ENCODE measurements around the gene ITGB5.

The ITGB5 gene

GRCh38 chr3:124886168-124887056 lies 753 bp downstream of the ITGB5 start:
- CTCF ChIA-PET = interaction anchor here (1.0 to 6.5 kb wide), 3 partner anchors 15 to 41 kb away, joined by 3 to 51 read pairs (median 6); no protein-coding TSS in a partner anchor
- TF ChIP-seq CTCF (IDR thresholded peaks at IDR 0.05; ENCODE audit: control extremely low read depth, extremely low read depth, low read depth, missing control alignments) = no peak
- POLR2A ChIA-PET = no interaction called here
- DNase-seq (ENCODE audit: extremely low spot score) = peak; percentile 59

GRCh38 chr3:124885466-124886167 lies 1.5 kb downstream of the ITGB5 start:
- ChIA-PET CTCF (interaction anchor here (2.0 kb wide), 1 partner anchor 42 kb away, joined by 6 read pairs; no protein-coding TSS in a partner anchor), POLR2A (no interaction called here)
- no peak for DNase-seq (ENCODE audit: extremely low spot score)
- TF ChIP-seq CTCF (IDR thresholded peaks at IDR 0.05; ENCODE audit: control extremely low read depth, extremely low read depth, low read depth, missing control alignments) = no peak

- no peak for TF ChIP-seq CTCF (IDR thresholded peaks at IDR 0.05; ENCODE audit: control extremely low read depth, extremely low read depth, low read depth, missing control alignments)
- POLR2A ChIA-PET = no interaction called here
These were observed 2.6 kb downstream of the ITGB5 start for GRCh38 chr3:124884474-124885101.

GRCh38 chr3:124883766-124884473 lies 3.2 kb downstream of the ITGB5 start:
- ChIA-PET POLR2A (no interaction called here), CTCF (interaction anchor here (3.6 kb wide), 1 partner anchor 18 kb away, joined by 13 read pairs; no protein-coding TSS in a partner anchor)
- TF ChIP-seq CTCF (IDR thresholded peaks at IDR 0.05; ENCODE audit: control extremely low read depth, extremely low read depth, low read depth, missing control alignments) = no peak
- no peak for DNase-seq (ENCODE audit: extremely low spot score)

More at GRCh38 chr3:124884474-124885101, 2.6 kb downstream of the ITGB5 start:
- CTCF ChIA-PET = interaction anchor here (2.0 kb wide), 1 partner anchor 43 kb away, joined by 6 read pairs; no protein-coding TSS in a partner anchor
- no peak for DNase-seq (ENCODE audit: extremely low spot score)

GRCh38 chr3:124882816-124883747 lies 4.1 kb downstream of the ITGB5 start:
- no peak for TF ChIP-seq CTCF (IDR thresholded peaks at IDR 0.05; ENCODE audit: control extremely low read depth, extremely low read depth, low read depth, missing control alignments)
- no peak for DNase-seq (ENCODE audit: extremely low spot score)
- POLR2A ChIA-PET = no interaction called here
- CTCF ChIA-PET = interaction anchor here (1.1 to 3.6 kb wide), 4 partner anchors 13 to 122 kb away, joined by 3 to 13 read pairs (median 4); no protein-coding TSS in a partner anchor

Measured in GM10248 (cell line).